Subcutaneous adipose tissue (tissue), 4 donors: ENCODE data around the gene CADPS. TPM values are rescaled to one million over a fixed set of nuclear protein-coding genes. Genes with fewer than 3 reads are reported as not detected.

Experiments used
- CTCF ChIP-seq: fragments of 450-650 bp; IDR thresholded peaks from one replicate; pipeline ENCODE4 v1.5.1; 2016; ENCODE audit warnings: low read depth, mild to moderate bottlenecking, control low read depth, antibody characterized with exemption, moderate library complexity
- total RNA-seq, 4 donors: library from RNA; depleted of rRNA; stranded (reverse); fragments of >200 nt; gene quantifications; one replicate each; pipeline ENCODE4 v1.1.0, GENCODE V29; 2016

Gene CADPS
- total RNA-seq, 4 donors from 2014 or later, result 1.9 to 25.1 TPM; not detected in 2

- TF ChIP-seq CTCF, result no peak
Measured at GRCh38 chr3:62558549-62559112, 316.6 kb downstream of the CADPS start.

- no peak for TF ChIP-seq CTCF
Measured at GRCh38 chr3:62557983-62558382, 317.2 kb downstream of the CADPS start.

- no peak for TF ChIP-seq CTCF
Measured at GRCh38 chr3:62557450-62557849, 317.8 kb downstream of the CADPS start.

- TF ChIP-seq CTCF, result no peak
Measured at GRCh38 chr3:62556121-62556815, 318.9 kb downstream of the CADPS start.

GRCh38 chr3:62554264-62554799, 320.9 kb downstream of the CADPS start:
- no peak for TF ChIP-seq CTCF

- no peak for TF ChIP-seq CTCF
Measured at GRCh38 chr3:62553811-62554210, 321.4 kb downstream of the CADPS start.

- TF ChIP-seq CTCF, result no peak
Measured at GRCh38 chr3:62551556-62551955, 323.7 kb downstream of the CADPS start.
